MG63 (cell line): ENCODE data around the gene TRIO. TPM values are rescaled to one million over a fixed set of nuclear protein-coding genes. Genes with fewer than 3 reads are reported as not detected.

Experiments
- DNase-seq: peaks from one replicate; pipeline ENCODE4 v3.0.0-alpha.2; 2020
- H3K27me3 ChIP-seq: fragments of 250-450 bp; sonication (Bioruptor Pico); 2 replicates; pipeline ENCODE4 v1.5.1; 2020; ENCODE audit warnings: mild to moderate bottlenecking, moderate library complexity
- H3K36me3 ChIP-seq: fragments of 250-450 bp; sonication (Bioruptor Pico); 2 replicates; pipeline ENCODE4 v1.5.1; 2020; ENCODE audit warnings: mild to moderate bottlenecking, moderate library complexity
- H3K4me3 ChIP-seq: fragments of 250-450 bp; sonication (Bioruptor Pico); 2 replicates; pipeline ENCODE4 v1.5.1; 2020; ENCODE audit warnings: mild to moderate bottlenecking, moderate library complexity
- H3K9me3 ChIP-seq: fragments of 250-450 bp; sonication (Bioruptor Pico); 2 replicates; pipeline ENCODE4 v1.5.1; 2020; ENCODE audit warnings: mild to moderate bottlenecking, moderate library complexity
- total RNA-seq: library from RNA; depleted of rRNA; stranded (reverse); fragments of >200 nt; shearing (Covaris generic); gene quantifications from 2 replicates; pipeline ENCODE4 v1.2.3, GENCODE V29; 2014; ENCODE audit warnings: low replicate concordance

TRIO gene
- total RNA-seq, 1 experiment from 2014 or later, result 123 TPM

DNA sequence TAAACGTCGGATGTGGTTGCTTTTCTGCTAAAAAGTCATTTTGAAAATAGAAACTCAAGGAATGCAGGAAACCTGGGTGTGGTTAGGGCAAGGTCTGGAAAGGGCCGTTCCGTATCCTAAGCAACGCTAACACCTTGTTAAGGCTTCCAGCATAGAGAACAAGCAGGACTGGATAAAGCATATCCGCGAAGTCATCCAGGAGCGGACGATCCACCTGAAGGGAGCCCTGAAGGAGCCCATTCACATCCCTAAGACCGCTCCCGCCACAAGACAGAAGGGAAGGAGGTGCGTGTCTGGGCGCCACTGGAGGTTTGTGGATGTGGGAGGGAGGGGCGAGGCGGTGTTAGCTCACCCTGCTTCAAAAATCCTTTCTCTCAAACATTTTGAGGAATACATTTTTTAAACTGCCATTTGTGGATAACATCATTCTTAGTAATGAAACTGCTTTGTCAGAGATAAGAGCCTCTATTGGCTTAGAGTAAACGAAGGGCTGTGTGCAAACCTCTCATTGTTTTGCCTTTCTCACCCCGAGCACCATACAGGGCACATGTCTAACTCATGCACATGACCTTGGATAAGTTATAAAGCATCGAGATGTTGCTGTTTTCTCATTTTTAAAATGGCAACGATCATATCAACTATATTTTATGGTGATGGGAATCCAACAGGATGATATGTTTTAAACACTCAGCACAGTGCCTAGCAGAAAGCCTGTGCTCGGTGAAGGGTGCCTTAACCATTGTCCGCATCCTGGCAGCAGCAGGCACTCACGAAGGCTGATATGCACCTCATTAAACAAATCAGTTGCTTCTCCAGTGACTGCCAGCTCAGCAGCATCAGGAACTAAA is 262.8 kb downstream of the TRIO start:
- peaks cover 86% of the 10 kb centered on the region for H3K36me3 ChIP-seq
- no peak for DNase-seq
- H3K4me3 ChIP-seq, result no peak overlapping the region
- no peaks in the 10 kb centered on the region for H3K9me3 ChIP-seq
- H3K27me3 ChIP-seq, result no peaks in the 10 kb centered on the region

- peaks cover 86% of the 10 kb centered on the region for H3K36me3 ChIP-seq
- peak; percentile 97 for DNase-seq
- no peaks in the 10 kb centered on the region for H3K27me3 ChIP-seq
- H3K4me3 ChIP-seq, result no peak overlapping the region
- no peaks in the 10 kb centered on the region for H3K9me3 ChIP-seq
Observed at GRCh38 chr5:14406554-14406849, 263.4 kb downstream of the TRIO start.

DNA sequence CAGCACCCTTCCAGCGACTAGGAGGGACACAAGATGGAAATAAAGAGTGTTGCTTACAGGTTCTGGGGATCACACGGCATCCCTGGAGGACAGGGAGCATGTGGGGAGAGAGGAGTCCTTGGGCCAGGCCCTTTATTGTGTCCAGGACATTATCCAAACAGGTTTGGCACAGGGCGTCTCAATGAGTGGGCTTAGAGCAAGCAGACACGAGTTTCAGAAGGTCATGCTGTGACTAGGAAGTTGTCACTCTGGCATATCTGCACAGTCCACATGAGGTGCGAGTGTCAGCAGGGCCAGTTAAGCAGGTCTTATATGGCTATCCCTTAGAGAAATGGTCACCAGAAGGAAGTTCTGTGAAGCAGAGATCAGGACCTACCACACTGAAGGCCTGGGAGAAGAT is 263.9 kb downstream of the TRIO start:
- Histone ChIP-seq H3K9me3 (no peaks in the 10 kb centered on the region), H3K4me3 (no peak overlapping the region), H3K36me3 (peaks cover 86% of the 10 kb centered on the region), H3K27me3 (no peaks in the 10 kb centered on the region)
- no peak for DNase-seq

- no peak overlapping the region for H3K4me3 ChIP-seq
- H3K9me3 ChIP-seq, result no peaks in the 10 kb centered on the region
- DNase-seq, result no peak
- no peaks in the 10 kb centered on the region for H3K27me3 ChIP-seq
- H3K36me3 ChIP-seq, result peaks cover 86% of the 10 kb centered on the region
Observed at GRCh38 chr5:14407746-14408175, 264.6 kb downstream of the TRIO start.

DNA sequence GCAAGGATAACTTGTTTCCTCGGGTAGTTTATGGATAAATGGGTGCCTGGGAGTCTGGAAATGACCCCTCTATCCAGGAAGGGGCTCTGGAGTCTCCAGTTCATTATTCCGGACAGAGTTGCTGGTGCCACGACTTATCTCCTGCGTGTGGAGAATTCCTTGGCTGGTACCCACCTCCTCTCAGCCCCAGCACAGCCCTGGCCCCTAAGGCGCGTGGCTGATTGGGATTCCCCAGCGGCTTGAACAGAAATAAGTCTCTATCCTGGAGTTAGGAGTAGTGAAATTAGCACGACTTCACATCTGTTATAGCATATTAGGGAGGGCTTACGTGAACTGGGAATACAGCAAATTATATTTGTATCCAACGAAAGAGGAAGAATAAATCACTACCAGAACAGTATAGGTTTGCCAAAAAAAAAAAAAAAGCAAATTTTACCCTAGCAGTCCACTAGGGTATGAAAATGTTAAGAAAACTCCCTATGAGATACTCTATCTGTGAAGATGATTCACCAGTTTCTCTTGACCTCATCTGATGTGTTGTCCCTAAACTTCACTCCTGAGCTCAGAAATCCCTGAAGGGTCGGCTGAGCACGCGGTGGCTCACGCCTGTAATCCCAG is 265.9 kb downstream of the TRIO start:
- no peak overlapping the region for H3K4me3 ChIP-seq
- H3K9me3 ChIP-seq, result no peaks in the 10 kb centered on the region
- no peak for DNase-seq
- H3K27me3 ChIP-seq, result no peaks in the 10 kb centered on the region
- peaks cover 97% of the 10 kb centered on the region for H3K36me3 ChIP-seq

- no peaks in the 10 kb centered on the region for H3K27me3 ChIP-seq
- DNase-seq, result no peak
- H3K9me3 ChIP-seq, result no peaks in the 10 kb centered on the region
- H3K36me3 ChIP-seq, result peaks cover 97% of the 10 kb centered on the region
- no peak overlapping the region for H3K4me3 ChIP-seq
Observed at GRCh38 chr5:14410068-14410393, 266.9 kb downstream of the TRIO start.

- H3K4me3 ChIP-seq, result no peak overlapping the region
- H3K36me3 ChIP-seq, result peaks cover 97% of the 10 kb centered on the region
- DNase-seq, result no peak
- H3K9me3 ChIP-seq, result no peaks in the 10 kb centered on the region
- H3K27me3 ChIP-seq, result no peaks in the 10 kb centered on the region
Observed at GRCh38 chr5:14410394-14411201, 267.5 kb downstream of the TRIO start.

DNA sequence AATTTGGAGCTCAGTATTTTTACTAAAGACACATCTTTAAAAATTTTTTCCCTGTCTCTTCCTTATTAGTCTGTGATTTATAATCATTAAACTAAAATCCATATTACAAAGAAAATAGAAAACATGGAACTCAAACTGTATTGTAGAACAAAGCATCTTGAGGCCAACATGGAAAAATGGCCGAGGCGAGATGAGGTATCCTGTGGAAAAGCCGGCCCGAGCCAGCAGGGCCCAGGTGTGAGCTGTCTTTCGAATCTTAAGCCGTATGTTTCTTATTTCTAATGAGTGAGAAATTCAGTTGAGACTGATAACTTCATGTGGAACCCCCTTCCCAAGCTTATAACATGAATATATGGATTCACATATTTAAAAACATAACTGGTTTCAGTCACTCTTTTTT is 268.1 kb downstream of the TRIO start:
- Histone ChIP-seq H3K9me3 (no peaks in the 10 kb centered on the region), H3K36me3 (peaks cover 97% of the 10 kb centered on the region), H3K4me3 (no peak overlapping the region), H3K27me3 (no peaks in the 10 kb centered on the region)
- DNase-seq, result no peak

- H3K9me3 ChIP-seq, result no peaks in the 10 kb centered on the region
- H3K4me3 ChIP-seq, result no peak overlapping the region
- no peak for DNase-seq
- peaks cover 99% of the 10 kb centered on the region for H3K36me3 ChIP-seq
- H3K27me3 ChIP-seq, result no peaks in the 10 kb centered on the region
Observed at GRCh38 chr5:14413331-14413750, 270.2 kb downstream of the TRIO start.

- Histone ChIP-seq H3K27me3 (no peaks in the 10 kb centered on the region), H3K9me3 (no peaks in the 10 kb centered on the region), H3K36me3 (peaks cover 99% of the 10 kb centered on the region), H3K4me3 (no peak overlapping the region)
- DNase-seq, result no peak
Observed at GRCh38 chr5:14414007-14414406, 270.9 kb downstream of the TRIO start.

DNA sequence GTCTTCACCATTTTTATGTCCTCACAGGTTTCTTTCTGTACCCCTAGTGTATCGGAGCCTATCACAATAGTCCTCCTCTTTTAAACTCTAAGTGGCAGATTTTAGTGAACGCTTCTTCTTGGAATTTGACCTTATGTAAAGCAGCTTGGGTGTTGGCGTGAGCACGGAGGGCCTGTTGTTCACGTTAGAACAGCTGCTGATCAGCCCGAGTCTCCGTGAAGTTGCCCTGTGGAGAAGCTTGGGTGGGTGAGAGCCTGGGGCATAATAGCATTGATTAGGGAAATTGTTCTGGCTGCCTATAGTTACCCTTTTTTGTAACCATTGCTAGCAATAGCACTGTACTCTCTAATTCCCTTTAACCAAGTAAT is 271.5 kb downstream of the TRIO start:
- Histone ChIP-seq H3K27me3 (no peaks in the 10 kb centered on the region), H3K4me3 (no peak overlapping the region), H3K36me3 (peaks cover 98% of the 10 kb centered on the region), H3K9me3 (no peaks in the 10 kb centered on the region)
- no peak for DNase-seq

DNA sequence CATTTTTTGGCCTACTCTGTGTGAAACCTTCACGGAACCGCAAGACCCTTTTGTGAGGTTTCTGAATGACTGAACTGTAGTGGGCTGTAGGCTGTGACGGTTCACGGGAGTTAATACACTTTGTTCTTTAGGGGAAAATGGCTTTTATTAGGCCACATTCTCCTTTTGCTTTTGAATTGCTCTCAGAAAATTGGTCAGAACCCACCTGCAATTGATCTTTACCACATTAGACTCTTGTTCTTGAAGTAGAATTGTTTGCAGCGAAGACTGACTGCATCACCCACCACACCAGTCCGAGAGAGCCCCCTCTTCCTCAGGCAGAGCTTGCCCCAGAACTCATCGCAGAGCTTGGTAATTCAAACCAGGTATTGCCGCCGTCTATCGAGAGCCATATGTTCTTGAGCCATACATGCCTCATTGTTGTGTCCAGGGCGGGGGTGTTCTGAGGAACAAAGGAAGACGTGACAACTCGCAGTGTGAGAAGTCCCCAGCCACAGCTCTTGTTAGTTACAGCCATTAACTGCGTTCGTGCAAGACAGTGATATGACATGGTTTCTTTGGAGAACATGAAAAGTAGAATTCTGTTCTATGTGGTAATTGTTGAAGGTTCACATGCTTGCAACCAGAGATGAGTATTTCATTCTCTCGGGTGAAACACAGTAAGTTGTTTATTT is 272.0 kb downstream of the TRIO start:
- Histone ChIP-seq H3K4me3 (no peak overlapping the region), H3K36me3 (peaks cover 98% of the 10 kb centered on the region), H3K27me3 (no peaks in the 10 kb centered on the region), H3K9me3 (no peaks in the 10 kb centered on the region)
- no peak for DNase-seq

DNA sequence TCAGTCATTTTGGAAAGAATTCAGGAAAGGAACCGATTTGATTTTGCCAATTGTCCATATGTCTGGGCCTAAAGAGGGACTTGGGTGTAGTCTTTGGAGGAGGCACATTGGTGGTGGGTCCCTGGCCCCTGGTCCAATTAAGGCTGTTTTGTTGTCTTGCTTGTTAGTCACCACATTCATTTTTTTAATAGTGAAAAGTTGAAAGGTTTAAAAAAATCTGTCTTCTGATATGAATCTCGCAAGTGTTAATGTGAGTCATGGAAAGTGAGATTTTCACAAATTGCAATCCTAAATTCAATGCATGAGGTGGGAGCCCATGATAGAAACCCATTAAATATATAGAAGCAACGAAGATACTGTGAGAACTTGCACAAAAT is 272.5 kb downstream of the TRIO start:
- peaks cover 98% of the 10 kb centered on the region for H3K36me3 ChIP-seq
- DNase-seq, result no peak
- H3K4me3 ChIP-seq, result no peak overlapping the region
- no peaks in the 10 kb centered on the region for H3K9me3 ChIP-seq
- H3K27me3 ChIP-seq, result no peaks in the 10 kb centered on the region

GRCh38 chr5:14416621-14417275 is 273.6 kb downstream of the TRIO start:
- no peaks in the 10 kb centered on the region for H3K27me3 ChIP-seq
- no peak for DNase-seq
- H3K4me3 ChIP-seq, result no peak overlapping the region
- peaks cover 96% of the 10 kb centered on the region for H3K36me3 ChIP-seq
- no peaks in the 10 kb centered on the region for H3K9me3 ChIP-seq

GRCh38 chr5:14417276-14417730 is 274.2 kb downstream of the TRIO start:
- peaks cover 96% of the 10 kb centered on the region for H3K36me3 ChIP-seq
- H3K9me3 ChIP-seq, result no peaks in the 10 kb centered on the region
- H3K4me3 ChIP-seq, result no peak overlapping the region
- no peaks in the 10 kb centered on the region for H3K27me3 ChIP-seq
- no peak for DNase-seq

DNA sequence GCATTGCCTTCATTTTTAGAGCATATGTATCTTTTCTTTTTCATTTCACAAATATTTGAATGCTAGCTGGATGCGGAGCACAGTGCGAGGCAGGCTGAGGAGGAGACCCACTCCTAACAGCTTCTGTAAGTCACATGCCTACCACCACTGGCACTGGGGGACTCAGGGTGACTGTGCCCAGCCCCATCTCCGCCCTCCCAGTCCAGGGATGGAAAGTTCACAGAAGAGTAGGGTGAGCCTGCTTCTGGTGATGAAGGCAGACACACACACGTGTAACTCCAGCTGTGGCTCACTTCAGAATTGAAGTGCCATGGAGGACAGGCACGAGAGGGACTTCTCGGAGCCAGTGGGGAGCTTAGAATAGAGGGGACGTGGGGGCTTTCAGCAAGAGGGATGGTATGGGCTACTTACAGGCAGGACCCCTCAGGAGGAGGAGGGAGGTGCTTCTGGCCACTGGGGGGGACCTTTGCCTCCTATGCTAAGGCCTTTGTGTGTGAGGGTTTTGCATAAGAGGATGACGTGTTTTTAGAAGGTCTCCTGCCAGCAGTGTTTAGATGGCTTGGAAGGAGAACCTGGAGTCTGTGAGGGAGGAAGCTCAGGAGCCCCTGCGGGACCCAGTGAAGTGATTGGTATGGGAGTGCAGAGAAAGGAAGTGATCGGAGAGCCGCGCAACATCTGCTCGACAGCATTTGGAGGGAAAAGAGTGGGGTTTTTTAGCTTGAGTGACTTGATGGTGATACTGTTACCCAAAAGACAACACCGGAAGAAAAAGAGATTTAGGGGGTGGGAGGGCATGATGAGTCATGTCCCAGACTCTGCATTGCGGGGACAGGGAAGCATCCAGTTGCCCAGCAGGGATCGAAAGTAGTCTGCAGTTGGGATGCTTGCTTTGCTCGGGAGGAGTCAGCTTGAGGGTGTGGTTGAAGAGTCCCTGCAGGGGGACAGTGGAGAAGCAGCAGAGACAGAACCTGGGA is 274.9 kb downstream of the TRIO start:
- peaks cover 96% of the 10 kb centered on the region for H3K36me3 ChIP-seq
- no peaks in the 10 kb centered on the region for H3K27me3 ChIP-seq
- H3K9me3 ChIP-seq, result no peaks in the 10 kb centered on the region
- H3K4me3 ChIP-seq, result no peak overlapping the region
- no peak for DNase-seq
